SK-N-SH treated with all-trans-retinoic acid at 6 μM for 48 hours (cell line): ENCODE results near the gene DNAH9.

Experiments used
- CSDC2 ChIP-seq: fragments of 250-450 bp; sonication (Bioruptor Pico); IDR thresholded peaks from 2 replicates; pipeline ENCODE4 v1.5.0; 2020; ENCODE audit warnings: mild to moderate bottlenecking, moderate library complexity
- TCF4 ChIP-seq: fragments of 250-450 bp; sonication (Bioruptor Pico); IDR thresholded peaks from 2 replicates; pipeline ENCODE4 v1.8.0; 2021; ENCODE audit warnings: mild to moderate bottlenecking, moderate library complexity, borderline replicate concordance
- ZFP3 ChIP-seq: fragments of 250-450 bp; sonication (Bioruptor Pico); IDR thresholded peaks from 2 replicates; pipeline ENCODE4 v1.5.0; 2020; ENCODE audit warnings: mild to moderate bottlenecking, moderate library complexity
- ZFP30 ChIP-seq: fragments of 450-650 bp; formaldehyde crosslinking; IDR thresholded peaks from 2 replicates; pipeline ENCODE4 v1.5.0; 2022; ENCODE audit warnings: mild to moderate bottlenecking, moderate library complexity
- ZNF565 ChIP-seq: fragments of 450-650 bp; formaldehyde crosslinking; conservative IDR thresholded peaks from 2 replicates; pipeline ENCODE4 v1.5.0; 2020; ENCODE audit warnings: low read depth, mild to moderate bottlenecking, moderate library complexity
- ZNF70 ChIP-seq: fragments of 450-650 bp; formaldehyde crosslinking; IDR thresholded peaks from 2 replicates; pipeline ENCODE4 v1.5.0; 2020; ENCODE audit warnings: mild to moderate bottlenecking, moderate library complexity

DNA sequence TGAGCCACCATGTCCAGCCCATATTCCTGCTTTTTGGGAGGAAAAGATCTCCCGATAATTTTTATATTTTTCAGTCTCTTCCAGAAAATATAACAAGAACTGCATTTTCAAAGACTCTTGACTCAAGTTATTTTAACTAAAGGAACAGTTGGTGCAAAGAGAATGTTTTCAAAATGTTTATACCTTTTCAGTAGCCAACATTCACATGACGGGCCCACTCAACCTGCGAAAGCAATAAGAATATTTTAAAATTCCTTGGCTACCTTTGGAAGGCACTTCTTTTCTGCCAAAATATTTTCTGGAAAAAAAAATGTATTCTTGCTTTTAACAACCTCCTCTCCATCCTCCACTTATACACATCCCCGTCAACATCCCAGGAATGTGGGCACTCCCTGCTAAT is 258.7 kb downstream of the DNAH9 start:
- TF ChIP-seq ZNF70 (CRISPR knock-in tag) (no peak), CSDC2 (CRISPR knock-in tag) (no peak), ZFP3 (CRISPR knock-in tag) (no peak), ZNF565 (CRISPR knock-in tag) (no peak), ZFP30 (CRISPR knock-in tag) (no peak), TCF4 (no peak)
